Small intestine (tissue), 7 donors: ENCODE data around the gene RXRB. TPM values are rescaled to one million over a fixed set of nuclear protein-coding genes. Genes with fewer than 3 reads are reported as not detected.

Source experiments
- DNase-seq, 2 donors: peaks; one replicate each; pipeline versions ENCODE4 v3.0.0 to v3.0.0-alpha.2; 2013
- FAIRE-seq: peaks from 2 replicates; lab custom pipeline; 2012; peaks lifted over from hg19 to GRCh38; lab: Jason Lieb, UNC
- H3K27ac ChIP-seq, 3 donors: one replicate each; pipeline ENCODE4 v1.5.1; 2013; ENCODE audit warnings: low read length in 2 of 3, mild to moderate bottlenecking in 2 of 3, control low read depth in 1 of 3, inconsistent platforms in 1 of 3, low read depth in 1 of 3, moderate library complexity in 1 of 3
- H3K27me3 ChIP-seq, 3 donors: one replicate each; pipeline ENCODE4 v1.6.1; 2013; ENCODE audit warnings: low read length in 3 of 3, inconsistent platforms in 1 of 3; ENCODE audit not compliant: control insufficient read depth in 3 of 3, insufficient read depth in 3 of 3
- H3K36me3 ChIP-seq, 3 donors: one replicate each; pipeline ENCODE4 v1.6.1; 2013; ENCODE audit warnings: low read length in 3 of 3, inconsistent platforms in 1 of 3, low read depth in 1 of 3, mild to moderate bottlenecking in 1 of 3, moderate library complexity in 1 of 3; ENCODE audit not compliant: control insufficient read depth in 3 of 3, insufficient read depth in 2 of 3
- H3K4me1 ChIP-seq, 3 donors: one replicate each; pipeline ENCODE4 v1.6.1; 2013; ENCODE audit warnings: low read length in 2 of 3, inconsistent platforms in 1 of 3, low read depth in 1 of 3, mild to moderate bottlenecking in 1 of 3, moderate library complexity in 1 of 3; ENCODE audit not compliant: control insufficient read depth in 3 of 3, insufficient read depth in 2 of 3
- H3K4me3 ChIP-seq, 3 donors: one replicate each; pipeline ENCODE4 v1.5.1; 2013; ENCODE audit warnings: low read length in 3 of 3, control low read depth in 1 of 3, inconsistent platforms in 1 of 3, low read depth in 1 of 3, mild to moderate bottlenecking in 1 of 3, moderate library complexity in 1 of 3
- H3K9me3 ChIP-seq, 2 donors: one replicate each; pipeline ENCODE4 v1.6.1; 2013; ENCODE audit warnings: low read depth in 1 of 2, low read length in 1 of 2; ENCODE audit not compliant: control insufficient read depth in 2 of 2, insufficient read depth in 1 of 2
- WGBS, 3 donors: extraction: QIAGEN DNeasy Blood & Tissue Kit; methylation state at CpG; one replicate each; pipeline ENCODE4 v1.1.7; 2013; 5-methylcytosine and 5-hydroxymethylcytosine counted together
- polyA plus RNA-seq, 4 donors: library from polyadenylated mRNA; stranded (reverse) in 3 of 4; unstranded in 1 of 4; fragments of 200-250 nt in 3 of 4; fragments of 120-200 nt in 1 of 4; gene quantifications; one replicate each; pipeline versions ENCODE4 v1.2.1 to v1.2.3, GENCODE V29; 2013
- donor health status: healthy with polysubstance abuse.
- donor health status: control.
- donor health status: control.
- donor health status: Bipolar disorder and iron deficiency.
- donor health status: healthy.

RXRB gene
- polyA plus RNA-seq, 4 donors: 26.3 to 43.2 (median 30.8) TPM

- H3K4me3 ChIP-seq: no peak overlapping the region
These were observed 36.9 kb downstream of the RXRB start for GRCh38 chr6:33163540-33163939.

GRCh38 chr6:33161354-33162331 is 38.8 kb downstream of the RXRB start:
- Histone ChIP-seq H3K4me3 (peak overlapping the region in 2 of 3 donors; percentile 38 to 47), H3K4me1 (peaks cover 2 to 8% (median 6%) of the 10 kb centered on the region in 3 donors), H3K36me3 (no peaks in the 10 kb centered on the region), H3K9me3 (no peaks in the 10 kb centered on the region), H3K27me3 (peaks cover 0 to 7% (median 0%) of the 10 kb centered on the region in 3 donors), H3K27ac (peak overlapping the region in 1 of 3 donors; percentile 59)
- peak; percentile 64 to 86 for DNase-seq
- FAIRE-seq: no peak
- WGBS, 3 donors: 7 to 8% (median 7%) methylated on average over 45 to 58 of the region's 58 CpGs

More at GRCh38 chr6:33163540-33163939, 36.9 kb downstream of the RXRB start:
- peaks cover 0 to 7% (median 0%) of the 10 kb centered on the region in 3 donors for H3K27me3 ChIP-seq
- peaks cover 2 to 8% (median 6%) of the 10 kb centered on the region in 3 donors for H3K4me1 ChIP-seq
- DNase-seq (no peak), FAIRE-seq (no peak)
- H3K9me3 ChIP-seq: no peaks in the 10 kb centered on the region
- H3K36me3 ChIP-seq: no peaks in the 10 kb centered on the region
- 52 to 80% (median 77%) methylated on average over 8 to 10 of the region's 10 CpGs for WGBS, 3 donors
- no peak overlapping the region for H3K27ac ChIP-seq

GRCh38 chr6:33160728-33161344 is 39.6 kb downstream of the RXRB start:
- Histone ChIP-seq H3K27ac (peak overlapping the region in 1 of 3 donors; percentile 59), H3K4me3 (no peak overlapping the region), H3K4me1 (peaks cover 2 to 8% (median 6%) of the 10 kb centered on the region in 3 donors), H3K27me3 (peaks cover 0 to 7% (median 0%) of the 10 kb centered on the region in 3 donors), H3K36me3 (no peaks in the 10 kb centered on the region), H3K9me3 (no peaks in the 10 kb centered on the region)
- FAIRE-seq: no peak
- WGBS, 3 donors: 31 to 43% (median 33%) methylated on average over 13 of the region's 13 CpGs
- DNase-seq: peak in 1 of 2 donors; percentile 54

GRCh38 chr6:33160096-33160495 is 40.4 kb downstream of the RXRB start:
- no peak overlapping the region for H3K4me3 ChIP-seq
- WGBS, 3 donors: 81 to 89% (median 88%) methylated on average over 11 of the region's 11 CpGs
- no peak overlapping the region for H3K27ac ChIP-seq
- no peak for DNase-seq
- peaks cover 2 to 8% (median 6%) of the 10 kb centered on the region in 3 donors for H3K4me1 ChIP-seq
- H3K36me3 ChIP-seq: no peaks in the 10 kb centered on the region
- FAIRE-seq: no peak
- H3K27me3 ChIP-seq: peaks cover 0 to 9% (median 0%) of the 10 kb centered on the region in 3 donors
- H3K9me3 ChIP-seq: no peaks in the 10 kb centered on the region

- FAIRE-seq: no peak
- 59 to 78% (median 63%) methylated on average over 2 of the region's 2 CpGs for WGBS, 3 donors
- Histone ChIP-seq H3K27ac (no peak overlapping the region), H3K36me3 (no peaks in the 10 kb centered on the region), H3K27me3 (peaks cover 0 to 5% (median 0%) of the 10 kb centered on the region in 3 donors), H3K9me3 (peaks cover 0 to 5% of the 10 kb centered on the region in 2 donors), H3K4me1 (peaks cover 2 to 8% (median 6%) of the 10 kb centered on the region in 3 donors), H3K4me3 (no peak overlapping the region)
- DNase-seq: peak in 1 of 2 donors; percentile 30
These were observed 43.5 kb downstream of the RXRB start for GRCh38 chr6:33156964-33157363.

- Histone ChIP-seq H3K4me1 (peaks cover 2 to 6% (median 4%) of the 10 kb centered on the region in 3 donors), H3K27me3 (peaks cover 0 to 2% (median 0%) of the 10 kb centered on the region in 3 donors), H3K27ac (no peak overlapping the region), H3K4me3 (no peak overlapping the region), H3K9me3 (peaks cover 0 to 5% of the 10 kb centered on the region in 2 donors), H3K36me3 (no peaks in the 10 kb centered on the region)
- FAIRE-seq (no peak), DNase-seq (no peak)
- 87 to 93% (median 90%) methylated on average over 6 of the region's 6 CpGs for WGBS, 3 donors
These were observed 43.9 kb downstream of the RXRB start for GRCh38 chr6:33156561-33156960.

- 56 to 67% (median 65%) methylated on average over 4 of the region's 4 CpGs for WGBS, 3 donors
- Histone ChIP-seq H3K4me3 (no peak overlapping the region), H3K27me3 (peaks cover 0 to 2% (median 0%) of the 10 kb centered on the region in 3 donors), H3K36me3 (no peaks in the 10 kb centered on the region), H3K4me1 (no peaks in the 10 kb centered on the region), H3K27ac (no peak overlapping the region), H3K9me3 (peaks cover 0 to 5% of the 10 kb centered on the region in 2 donors)
- no peak for FAIRE-seq
- no peak for DNase-seq
These were observed 46.1 kb downstream of the RXRB start for GRCh38 chr6:33154349-33154748.

- DNase-seq (no peak), FAIRE-seq (no peak)
- peaks cover 0 to 5% (median 0%) of the 10 kb centered on the region in 3 donors for H3K27me3 ChIP-seq
- H3K4me3 ChIP-seq: no peak overlapping the region
- no peaks in the 10 kb centered on the region for H3K36me3 ChIP-seq
- no peak overlapping the region for H3K27ac ChIP-seq
- H3K9me3 ChIP-seq: peaks cover 0 to 5% of the 10 kb centered on the region in 2 donors
- H3K4me1 ChIP-seq: no peaks in the 10 kb centered on the region
- WGBS, 3 donors: 80 to 96% (median 95%) methylated on average over 1 of the region's 1 CpG
These were observed 49.4 kb downstream of the RXRB start for GRCh38 chr6:33151050-33151449.
